PC-3 (cell line): ENCODE data around the gene ARHGAP28. TPM values are rescaled to one million over a fixed set of nuclear protein-coding genes. Genes with fewer than 3 reads are reported as not detected.
"Not testable (repeated sequence)": the region's sequence is repeated elsewhere in the genome, so short reads cannot be mapped to it uniquely, and the experiment has no call there.

Source experiments
- ATAC-seq: fragments of 200-7000 bp; cut with Tn5 transposase; 2 replicates; pipeline ENCODE4 v1.9.1; 2020; ENCODE audit warnings: mild to moderate bottlenecking, moderate library complexity
- BruUV-seq: library from RNA; stranded (reverse); fragments of 400-500 nt; replicated peaks from 2 replicates; lab custom pipeline; 2021; lab: Mats Ljungman, UMichigan
- CTCF ChIA-PET: fragments of 300-600 bp; sonication (Branson Sonifier 250); formaldehyde crosslinking; loops from one replicate; lab custom pipeline; 2022; ENCODE audit warnings: antibody characterized with exemption; lab: Charles Lee
- POLR2A ChIA-PET: fragments of 300-600 bp; sonication (Branson Sonifier 250); formaldehyde crosslinking; loops from one replicate; lab custom pipeline; 2022; ENCODE audit warnings: antibody characterized with exemption; ENCODE audit not compliant: unreplicated experiment; lab: Charles Lee
- DNase-seq: peaks from one replicate; pipeline ENCODE4 v3.0.0-alpha.2; 2015
- H2AFZ ChIP-seq: fragments of 300-600 bp; sonication (generic); 2 replicates; pipeline ENCODE4 v1.6.0; 2016; ENCODE audit warnings: antibody characterized with exemption, low read length
- H3F3A ChIP-seq: fragments of 300-600 bp; sonication (generic); one replicate; pipeline ENCODE4 v1.6.0; 2017; ENCODE audit warnings: antibody characterized with exemption, low read length, control low read depth, mild to moderate bottlenecking; ENCODE audit not compliant: unreplicated experiment
- H3K27ac ChIP-seq: fragments of 300-600 bp; sonication (generic); 2 replicates; pipeline ENCODE4 v1.5.1; 2016; ENCODE audit warnings: mild to moderate bottlenecking, low read length
- H3K27me3 ChIP-seq: fragments of 300-600 bp; sonication (generic); 2 replicates; pipeline ENCODE4 v1.6.1; 2016; ENCODE audit warnings: low read length, mixed read lengths
- H3K36me3 ChIP-seq: fragments of 300-600 bp; sonication (generic); 2 replicates; pipeline ENCODE4 v1.6.1; 2016; ENCODE audit warnings: low read depth, mixed run types, low read length, mixed read lengths
- H3K4me1 ChIP-seq: fragments of 300-600 bp; sonication (generic); 2 replicates; pipeline ENCODE4 v1.5.1; 2016; ENCODE audit warnings: low read length; ENCODE audit not compliant: insufficient read depth
- H3K4me2 ChIP-seq: fragments of 300-600 bp; sonication (generic); 2 replicates; pipeline ENCODE4 v1.6.0; 2016; ENCODE audit warnings: low read length
- H3K4me3 ChIP-seq: fragments of 300-600 bp; sonication (generic); 2 replicates; pipeline ENCODE4 v1.5.1; 2016; ENCODE audit warnings: mild to moderate bottlenecking, low read length, mixed read lengths
- H3K79me2 ChIP-seq: fragments of 300-600 bp; sonication (generic); 2 replicates; pipeline ENCODE4 v1.6.1; 2017; ENCODE audit warnings: low read length, mixed read lengths
- H3K9ac ChIP-seq: fragments of 300-600 bp; sonication (generic); 2 replicates; pipeline ENCODE4 v1.6.0; 2016; ENCODE audit warnings: mild to moderate bottlenecking, low read length
- H3K9me2 ChIP-seq: fragments of 300-600 bp; sonication (generic); replicated peaks from 2 replicates; pipeline ENCODE4 v1.6.1; 2016; ENCODE audit warnings: mixed run types, low read length, mixed read lengths
- H3K9me3 ChIP-seq: fragments of 300-600 bp; sonication (generic); 2 replicates; pipeline ENCODE4 v1.6.1; 2016; ENCODE audit warnings: low read length, mixed read lengths
- H4K20me1 ChIP-seq: fragments of 300-600 bp; sonication (generic); 2 replicates; pipeline ENCODE4 v1.6.1; 2016; ENCODE audit warnings: low read length, mixed read lengths
- EZH2 ChIP-seq: fragments of 300-600 bp; sonication (generic); IDR thresholded peaks from one replicate; pipeline ENCODE4 v1.6.1; 2017; ENCODE audit warnings: antibody characterized with exemption, mild to moderate bottlenecking, low read length; ENCODE audit not compliant: unreplicated experiment
- EZH2phosphoT487 ChIP-seq: fragments of 300-600 bp; sonication (generic); IDR thresholded peaks from 2 replicates; pipeline ENCODE4 v1.6.1; 2018; ENCODE audit warnings: mild to moderate bottlenecking, antibody characterized with exemption, low read length, borderline replicate concordance
- intact Hi-C: fragments of 100-400 bp; cut with micrococcal nuclease; formaldehyde crosslinking; loops from 2 replicates; pipeline ENCODE4 v1.9.0; 2023
- total RNA-seq: library from RNA; depleted of rRNA; stranded (reverse); fragments of >200 nt; gene quantifications from 2 replicates; pipeline ENCODE4 v1.2.3, GENCODE V29; 2014
- TF ChIP-seq, protein P1 (sequence below): fragments of 300-600 bp; sonication (generic); conservative IDR thresholded peaks from 2 replicates; pipeline ENCODE4 v1.5.1; 2017; ENCODE audit warnings: antibody characterized with exemption, low read depth, mild to moderate bottlenecking, low read length

The ARHGAP28 gene
- total RNA-seq, 1 experiment from 2014 or later = 10.0 TPM

DNA sequence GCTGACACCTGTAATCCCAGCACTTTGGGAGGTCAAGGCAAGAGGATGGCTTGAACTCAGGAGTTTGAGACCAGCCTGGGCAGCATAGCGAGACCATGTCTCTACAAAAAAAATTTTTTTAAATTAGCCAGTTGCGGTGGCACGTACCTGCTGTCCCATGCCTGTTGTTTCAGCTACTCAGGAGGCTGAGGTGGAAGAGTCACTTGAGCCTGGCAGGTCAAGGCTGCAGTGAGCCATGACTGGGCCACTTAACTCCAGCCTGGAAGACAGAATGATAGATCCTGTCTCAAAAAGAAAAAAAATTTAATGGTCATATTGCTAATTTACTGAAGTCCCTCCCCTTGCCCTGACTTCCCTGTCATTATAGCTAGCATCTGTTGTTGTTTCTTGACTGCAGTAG lies 112.6 kb downstream of the ARHGAP28 start:
- DNase-seq = no peak
- intact Hi-C loops = no loop called here
- Histone ChIP-seq H3F3A (no peaks in the 10 kb centered on the region), H3K9ac (no peak overlapping the region), H3K27me3 (no peaks in the 10 kb centered on the region), H3K27ac (no peak overlapping the region), H2AFZ (no peak overlapping the region), H3K36me3 (no peaks in the 10 kb centered on the region), H3K9me2 (no peaks in the 10 kb centered on the region), H3K79me2 (no peaks in the 10 kb centered on the region), H3K4me1 (peaks cover 1% of the 10 kb centered on the region), H3K4me3 (no peak overlapping the region), H4K20me1 (no peaks in the 10 kb centered on the region), H3K9me3 (no peaks in the 10 kb centered on the region), H3K4me2 (no peak overlapping the region)
- no peak for ATAC-seq
- TF ChIP-seq EZH2 (no peak), EZH2phosphoT487 (no peak)
- TF ChIP-seq, protein P1, sequence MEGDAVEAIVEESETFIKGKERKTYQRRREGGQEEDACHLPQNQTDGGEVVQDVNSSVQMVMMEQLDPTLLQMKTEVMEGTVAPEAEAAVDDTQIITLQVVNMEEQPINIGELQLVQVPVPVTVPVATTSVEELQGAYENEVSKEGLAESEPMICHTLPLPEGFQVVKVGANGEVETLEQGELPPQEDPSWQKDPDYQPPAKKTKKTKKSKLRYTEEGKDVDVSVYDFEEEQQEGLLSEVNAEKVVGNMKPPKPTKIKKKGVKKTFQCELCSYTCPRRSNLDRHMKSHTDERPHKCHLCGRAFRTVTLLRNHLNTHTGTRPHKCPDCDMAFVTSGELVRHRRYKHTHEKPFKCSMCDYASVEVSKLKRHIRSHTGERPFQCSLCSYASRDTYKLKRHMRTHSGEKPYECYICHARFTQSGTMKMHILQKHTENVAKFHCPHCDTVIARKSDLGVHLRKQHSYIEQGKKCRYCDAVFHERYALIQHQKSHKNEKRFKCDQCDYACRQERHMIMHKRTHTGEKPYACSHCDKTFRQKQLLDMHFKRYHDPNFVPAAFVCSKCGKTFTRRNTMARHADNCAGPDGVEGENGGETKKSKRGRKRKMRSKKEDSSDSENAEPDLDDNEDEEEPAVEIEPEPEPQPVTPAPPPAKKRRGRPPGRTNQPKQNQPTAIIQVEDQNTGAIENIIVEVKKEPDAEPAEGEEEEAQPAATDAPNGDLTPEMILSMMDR = no peak
- POLR2A ChIA-PET = no interaction called here
- CTCF ChIA-PET = no interaction called here
- BruUV-seq = no TSS peak

DNA sequence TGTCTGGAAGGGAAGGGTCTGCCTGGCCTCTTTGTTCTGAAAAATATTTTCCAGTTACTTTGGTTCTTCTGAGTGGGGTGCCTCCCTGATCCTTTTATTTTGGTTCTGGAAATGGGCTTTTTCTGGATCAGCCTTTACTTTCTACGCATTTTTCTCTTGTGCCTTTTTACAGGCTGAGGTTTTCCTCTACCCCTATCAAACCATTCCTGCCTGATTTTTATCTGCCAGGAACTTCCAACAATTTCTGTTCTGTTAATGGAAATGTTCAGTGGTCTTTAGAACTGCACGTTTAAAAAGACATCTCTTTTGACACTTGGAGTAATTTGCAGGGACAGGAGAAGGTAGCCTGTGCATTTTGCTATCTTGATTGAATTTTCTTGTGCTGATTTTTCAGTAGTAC lies 113.8 kb downstream of the ARHGAP28 start:
- H3K27ac ChIP-seq = no peak overlapping the region
- H3K27me3 ChIP-seq = no peaks in the 10 kb centered on the region
- no TSS peak for BruUV-seq
- no peak overlapping the region for H3K9ac ChIP-seq
- intact Hi-C loops = no loop called here
- CTCF ChIA-PET = no interaction called here
- ATAC-seq (no peak), DNase-seq (no peak)
- TF ChIP-seq EZH2phosphoT487 = no peak
- TF ChIP-seq, protein P1 = no peak
- no peak for TF ChIP-seq EZH2
- no peaks in the 10 kb centered on the region for H3K4me1 ChIP-seq
- H3F3A ChIP-seq = no peaks in the 10 kb centered on the region
- H3K4me2 ChIP-seq = no peak overlapping the region
- H2AFZ ChIP-seq = no peak overlapping the region
- no peaks in the 10 kb centered on the region for H4K20me1 ChIP-seq
- no peak overlapping the region for H3K4me3 ChIP-seq
- no peaks in the 10 kb centered on the region for H3K9me2 ChIP-seq
- no peaks in the 10 kb centered on the region for H3K36me3 ChIP-seq
- POLR2A ChIA-PET = no interaction called here
- H3K9me3 ChIP-seq = no peaks in the 10 kb centered on the region
- H3K79me2 ChIP-seq = no peaks in the 10 kb centered on the region

DNA sequence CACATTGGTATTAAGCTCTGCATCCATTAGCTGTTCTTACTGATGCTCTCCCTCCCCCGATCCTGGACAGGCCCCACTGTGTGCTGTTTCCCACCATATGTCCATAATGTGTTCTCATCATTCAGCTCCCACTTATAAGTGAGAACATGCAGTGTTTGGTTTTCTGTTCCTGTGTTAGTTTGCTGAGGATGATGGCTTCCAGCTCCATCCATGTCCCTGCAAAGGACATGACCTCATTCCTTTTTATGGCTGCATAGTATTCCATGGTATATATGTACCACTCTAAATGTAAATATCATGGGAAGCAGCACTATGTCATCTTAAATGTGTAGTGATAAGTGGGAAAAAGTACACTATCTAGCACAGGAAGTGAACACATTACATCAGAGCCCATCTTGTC lies 116.0 kb downstream of the ARHGAP28 start:
- H3F3A ChIP-seq, H3K4me3 ChIP-seq, BruUV-seq, H3K27me3 ChIP-seq, H3K36me3 ChIP-seq, H3K9ac ChIP-seq, CTCF ChIA-PET, H3K4me1 ChIP-seq, H3K79me2 ChIP-seq, POLR2A ChIA-PET, H4K20me1 ChIP-seq, H3K9me3 ChIP-seq, H3K4me2 ChIP-seq, H2AFZ ChIP-seq, H3K27ac ChIP-seq, DNase-seq, intact Hi-C loops, H3K9me2 ChIP-seq, ATAC-seq: not testable (repeated sequence)
